Stimulated activated CD4-positive, alpha-beta T cell treated with anti-CD3 and anti-CD28 coated beads, Interleukin-15, amount 100 ng/mL, for 1 hour (primary cell): ENCODE data around the gene PFDN2.

Source experiments
- DNase-seq, 2 donors: peaks; one replicate each; pipeline ENCODE4 v3.0.0-alpha.2; 2020; ENCODE audit warnings: low read depth in 1 of 2, low spot score in 1 of 2

Gene PFDN2

GRCh38 chr1:161054805-161055204 is 63.0 kb downstream of the PFDN2 start:
- DNase-seq = no peak

- DNase-seq = no peak
Observed at GRCh38 chr1:161054232-161054631, 63.6 kb downstream of the PFDN2 start.

- no peak for DNase-seq
Observed at GRCh38 chr1:161052899-161053298, 64.9 kb downstream of the PFDN2 start.

- no peak for DNase-seq
Observed at GRCh38 chr1:161051219-161051618, 66.6 kb downstream of the PFDN2 start.
